GM19452 (cell line): ENCODE data around the gene GRIK4.
"Not testable (repeated sequence)": the region's sequence is repeated elsewhere in the genome, so short reads cannot be mapped to it uniquely, and the experiment has no call there.

Experiments
- ATAC-seq: cut with Tn5 transposase; IDR thresholded peaks from one replicate; pipeline ENCODE4 v1.9.1; 2021; ENCODE audit not compliant: unreplicated experiment

GRIK4 gene

GRCh38 chr11:120573756-120574354, 62.3 kb downstream of the GRIK4 start:
- no peak for ATAC-seq

- ATAC-seq = no peak
Observed at GRCh38 chr11:120574876-120575275, 63.3 kb downstream of the GRIK4 start.

- ATAC-seq = no peak
Observed at GRCh38 chr11:120575461-120575860, 63.9 kb downstream of the GRIK4 start.

- ATAC-seq = no peak
Observed at GRCh38 chr11:120576606-120577005, 65.1 kb downstream of the GRIK4 start.

GRCh38 chr11:120577041-120577440, 65.5 kb downstream of the GRIK4 start:
- no peak for ATAC-seq

- no peak for ATAC-seq
Observed at GRCh38 chr11:120577624-120578363, 66.2 kb downstream of the GRIK4 start.

- ATAC-seq = no peak
Observed at GRCh38 chr11:120578596-120579154, 67.1 kb downstream of the GRIK4 start.

GRCh38 chr11:120579611-120580031, 68.1 kb downstream of the GRIK4 start:
- no peak for ATAC-seq

GRCh38 chr11:120581313-120581712, 69.8 kb downstream of the GRIK4 start:
- ATAC-seq = no peak

- ATAC-seq = not testable (repeated sequence)
Observed at GRCh38 chr11:120582535-120582934, 71.0 kb downstream of the GRIK4 start.

- no peak for ATAC-seq
Observed at GRCh38 chr11:120586072-120586471, 74.5 kb downstream of the GRIK4 start.

GRCh38 chr11:120586728-120587127, 75.2 kb downstream of the GRIK4 start:
- ATAC-seq = no peak

GRCh38 chr11:120587299-120587698, 75.8 kb downstream of the GRIK4 start:
- ATAC-seq = no peak

- ATAC-seq = no peak
Observed at GRCh38 chr11:120589376-120589775, 77.8 kb downstream of the GRIK4 start.

GRCh38 chr11:120590472-120590871, 78.9 kb downstream of the GRIK4 start:
- no peak for ATAC-seq

- ATAC-seq = no peak
Observed at GRCh38 chr11:120594746-120595145, 83.2 kb downstream of the GRIK4 start.

GRCh38 chr11:120595557-120595956, 84.0 kb downstream of the GRIK4 start:
- no peak for ATAC-seq

GRCh38 chr11:120597250-120598215, 86.0 kb downstream of the GRIK4 start:
- no peak for ATAC-seq

GRCh38 chr11:120598517-120599257, 87.1 kb downstream of the GRIK4 start:
- ATAC-seq = no peak

GRCh38 chr11:120599816-120600420, 88.4 kb downstream of the GRIK4 start:
- no peak for ATAC-seq
